Transverse colon (tissue), 4 donors: ENCODE data around the gene VSTM4.

Source experiments
- POLR2A ChIP-seq: fragments of 450-650 bp; IDR thresholded peaks from one replicate; pipeline ENCODE4 v1.6.1; 2016; ENCODE audit warnings: antibody characterized with exemption, mild to moderate bottlenecking, moderate library complexity
- POLR2AphosphoS5 ChIP-seq, 3 donors: sonication (generic); formaldehyde crosslinking; IDR thresholded peaks; one replicate each; pipeline ENCODE4 v1.6.1; 2016; ENCODE audit warnings: antibody characterized with exemption in 3 of 3
- TF ChIP-seq, protein P1 (sequence below), 5 experiments: fragments of 200-600 bp in 3 of 5; fragments of 450-650 bp in 2 of 5; sonication (generic) in 3 of 5; IDR thresholded peaks; 1 replicate in 2 of 5; 2 replicates in 3 of 5; pipeline ENCODE4 v1.5.1; 2016 to 2017; ENCODE audit warnings: antibody characterized with exemption in 5 of 5, inconsistent platforms in 3 of 5, mild to moderate bottlenecking in 2 of 5, moderate library complexity in 1 of 5

DNA sequence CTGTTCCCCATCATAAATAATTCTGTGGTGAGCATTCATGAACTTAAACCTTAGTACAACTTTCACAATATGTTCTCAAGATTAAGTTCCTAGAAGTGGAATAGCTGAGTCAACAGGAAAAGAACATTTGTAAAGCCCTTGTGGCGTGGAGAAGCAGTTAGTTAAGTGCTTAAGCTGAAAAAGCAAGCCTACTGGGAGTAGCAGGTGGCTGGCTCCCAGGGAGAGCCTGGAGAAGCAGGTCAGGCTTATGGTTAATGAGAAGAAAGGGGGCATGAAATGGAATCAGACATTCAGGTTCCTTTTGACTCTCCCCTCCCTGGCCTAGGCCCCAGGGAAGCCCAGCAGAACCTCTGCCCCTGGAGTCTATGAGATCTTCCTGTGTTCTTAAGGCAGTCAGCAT, 35.3 kb downstream of the VSTM4 start:
- TF ChIP-seq POLR2A (no peak), POLR2AphosphoS5 (IDR thresholded peaks at IDR 0.05) (peak in 1 of 3 donors; percentile 46)
- TF ChIP-seq, protein P1, sequence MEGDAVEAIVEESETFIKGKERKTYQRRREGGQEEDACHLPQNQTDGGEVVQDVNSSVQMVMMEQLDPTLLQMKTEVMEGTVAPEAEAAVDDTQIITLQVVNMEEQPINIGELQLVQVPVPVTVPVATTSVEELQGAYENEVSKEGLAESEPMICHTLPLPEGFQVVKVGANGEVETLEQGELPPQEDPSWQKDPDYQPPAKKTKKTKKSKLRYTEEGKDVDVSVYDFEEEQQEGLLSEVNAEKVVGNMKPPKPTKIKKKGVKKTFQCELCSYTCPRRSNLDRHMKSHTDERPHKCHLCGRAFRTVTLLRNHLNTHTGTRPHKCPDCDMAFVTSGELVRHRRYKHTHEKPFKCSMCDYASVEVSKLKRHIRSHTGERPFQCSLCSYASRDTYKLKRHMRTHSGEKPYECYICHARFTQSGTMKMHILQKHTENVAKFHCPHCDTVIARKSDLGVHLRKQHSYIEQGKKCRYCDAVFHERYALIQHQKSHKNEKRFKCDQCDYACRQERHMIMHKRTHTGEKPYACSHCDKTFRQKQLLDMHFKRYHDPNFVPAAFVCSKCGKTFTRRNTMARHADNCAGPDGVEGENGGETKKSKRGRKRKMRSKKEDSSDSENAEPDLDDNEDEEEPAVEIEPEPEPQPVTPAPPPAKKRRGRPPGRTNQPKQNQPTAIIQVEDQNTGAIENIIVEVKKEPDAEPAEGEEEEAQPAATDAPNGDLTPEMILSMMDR (IDR thresholded peaks at IDR 0.05), result no peak
